ENCODE data around the gene MAPT.

- TF ChIP-seq YY1 (IDR thresholded peaks at IDR 0.05; ENCODE audit: insufficient read depth, insufficient read length): no peak
- no peak for TF ChIP-seq SUZ12 (IDR thresholded peaks at IDR 0.05; ENCODE audit: extremely low read depth, insufficient read depth, insufficient read length)
Measured at GRCh38 chr17:45948498-45948880, 54.1 kb downstream of the MAPT start.

All from NT2/D1 (cell line).